HepG2 (cell line): Measurements from ENCODE around the gene USP19. TPM values are rescaled to one million over a fixed set of nuclear protein-coding genes. Genes with fewer than 3 reads are reported as not detected.

Source experiments
- ARID2 ChIP-seq: sonication (generic); formaldehyde crosslinking; IDR thresholded peaks from 2 replicates; pipeline ENCODE4 v1.8.1; 2022; ENCODE audit warnings: mild to moderate bottlenecking, missing genetic modification reagents, borderline replicate concordance
- CBX5 ChIP-seq: sonication (generic); formaldehyde crosslinking; IDR thresholded peaks from 2 replicates; pipeline ENCODE4 v1.4.0; 2020; ENCODE audit warnings: missing genetic modification reagents, borderline replicate concordance
- CREBL2 ChIP-seq: sonication (generic); formaldehyde crosslinking; IDR thresholded peaks from 2 replicates; pipeline ENCODE4 v1.8.1; 2023; ENCODE audit warnings: missing genetic modification reagents, mild to moderate bottlenecking, borderline replicate concordance
- HNRNPH1 ChIP-seq: fragments of 200-400 bp; formaldehyde crosslinking; optimal IDR thresholded peaks from 2 replicates; pipeline ENCODE3; 2017; ENCODE audit warnings: mild to moderate bottlenecking, low read depth, low read length
- KDM5A ChIP-seq: fragments of 200-600 bp; sonication (generic); IDR thresholded peaks from 2 replicates; pipeline ENCODE4 v1.7.0; 2018; ENCODE audit warnings: antibody characterized with exemption, mild to moderate bottlenecking, low read length, borderline replicate concordance
- KIAA2018 ChIP-seq: sonication (generic); formaldehyde crosslinking; IDR thresholded peaks from 2 replicates; pipeline ENCODE4 v1.5.0; 2020; ENCODE audit warnings: mild to moderate bottlenecking, missing genetic modification reagents, borderline replicate concordance
- MIER2 ChIP-seq: IDR thresholded peaks from 2 replicates; pipeline ENCODE4 v1.6.1; 2016; ENCODE audit warnings: missing biosample characterization, missing genetic modification reagents
- NAIF1 ChIP-seq: sonication (generic); formaldehyde crosslinking; IDR thresholded peaks from 2 replicates; pipeline ENCODE4 v1.5.0; 2020; ENCODE audit warnings: mild to moderate bottlenecking, missing genetic modification reagents, borderline replicate concordance
- TEAD2 ChIP-seq: sonication (generic); formaldehyde crosslinking; IDR thresholded peaks from 2 replicates; pipeline ENCODE4 v1.9.0; 2021; ENCODE audit warnings: missing genetic modification reagents
- ZBTB7A ChIP-seq: sonication (generic); formaldehyde crosslinking; IDR thresholded peaks from 2 replicates; pipeline ENCODE4 v1.8.0; 2022; ENCODE audit warnings: mild to moderate bottlenecking, missing genetic modification reagents
- polyA plus RNA-seq, 8 experiments: library from polyadenylated mRNA; depleted of rRNA in 3 of 8; stranded (reverse) in 7 of 8; unstranded in 1 of 8; fragments of >200 nt; fragmentation: Illumina TruSeq in 4 of 8; extraction: Trizol in 4 of 8; gene quantifications; 2 replicates each; pipeline versions ENCODE4 v1.2.1 to v1.2.3, GENCODE V29; 2011 to 2016; ENCODE audit warnings: low read depth in 4 of 8, missing spikeins in 1 of 8, mixed read lengths in 1 of 8; ENCODE audit not compliant: insufficient read depth in 1 of 8
- total RNA-seq, 5 experiments: library from RNA; depleted of rRNA; stranded (reverse); fragments of >200 nt; fragmentation: Illumina TruSeq; extraction: Trizol; gene quantifications; 2 replicates each; pipeline ENCODE4 v1.2.3, GENCODE V29; 2016; ENCODE audit warnings: low read depth in 1 of 5
- TF ChIP-seq, protein P1 (sequence below): sonication (generic); formaldehyde crosslinking; IDR thresholded peaks from 2 replicates; pipeline ENCODE4 v1.4.0; 2020; ENCODE audit warnings: missing genetic modification reagents
- TF ChIP-seq, protein P2 (sequence below): sonication (generic); formaldehyde crosslinking; IDR thresholded peaks from 2 replicates; pipeline ENCODE4 v1.8.0; 2022; ENCODE audit warnings: missing genetic modification reagents, mild to moderate bottlenecking, inconsistent platforms, borderline replicate concordance

USP19 gene
- total and polyA plus RNA-seq, 2 of the 13 experiments (the other 11 are each of a cell fraction or from before 2014, with no cell fraction given) = 28.3 to 31.7 TPM

- TF ChIP-seq KIAA2018 (CRISPR knock-in tag) (no peak), CREBL2 (CRISPR knock-in tag) (no peak), KDM5A (no peak), MIER2 (no peak), ARID2 (CRISPR knock-in tag) (no peak), CBX5 (CRISPR knock-in tag) (no peak), TEAD2 (CRISPR knock-in tag) (no peak), HNRNPH1 (no peak), NAIF1 (CRISPR knock-in tag) (no peak), ZBTB7A (CRISPR knock-in tag) (no peak)
- TF ChIP-seq, protein P1, sequence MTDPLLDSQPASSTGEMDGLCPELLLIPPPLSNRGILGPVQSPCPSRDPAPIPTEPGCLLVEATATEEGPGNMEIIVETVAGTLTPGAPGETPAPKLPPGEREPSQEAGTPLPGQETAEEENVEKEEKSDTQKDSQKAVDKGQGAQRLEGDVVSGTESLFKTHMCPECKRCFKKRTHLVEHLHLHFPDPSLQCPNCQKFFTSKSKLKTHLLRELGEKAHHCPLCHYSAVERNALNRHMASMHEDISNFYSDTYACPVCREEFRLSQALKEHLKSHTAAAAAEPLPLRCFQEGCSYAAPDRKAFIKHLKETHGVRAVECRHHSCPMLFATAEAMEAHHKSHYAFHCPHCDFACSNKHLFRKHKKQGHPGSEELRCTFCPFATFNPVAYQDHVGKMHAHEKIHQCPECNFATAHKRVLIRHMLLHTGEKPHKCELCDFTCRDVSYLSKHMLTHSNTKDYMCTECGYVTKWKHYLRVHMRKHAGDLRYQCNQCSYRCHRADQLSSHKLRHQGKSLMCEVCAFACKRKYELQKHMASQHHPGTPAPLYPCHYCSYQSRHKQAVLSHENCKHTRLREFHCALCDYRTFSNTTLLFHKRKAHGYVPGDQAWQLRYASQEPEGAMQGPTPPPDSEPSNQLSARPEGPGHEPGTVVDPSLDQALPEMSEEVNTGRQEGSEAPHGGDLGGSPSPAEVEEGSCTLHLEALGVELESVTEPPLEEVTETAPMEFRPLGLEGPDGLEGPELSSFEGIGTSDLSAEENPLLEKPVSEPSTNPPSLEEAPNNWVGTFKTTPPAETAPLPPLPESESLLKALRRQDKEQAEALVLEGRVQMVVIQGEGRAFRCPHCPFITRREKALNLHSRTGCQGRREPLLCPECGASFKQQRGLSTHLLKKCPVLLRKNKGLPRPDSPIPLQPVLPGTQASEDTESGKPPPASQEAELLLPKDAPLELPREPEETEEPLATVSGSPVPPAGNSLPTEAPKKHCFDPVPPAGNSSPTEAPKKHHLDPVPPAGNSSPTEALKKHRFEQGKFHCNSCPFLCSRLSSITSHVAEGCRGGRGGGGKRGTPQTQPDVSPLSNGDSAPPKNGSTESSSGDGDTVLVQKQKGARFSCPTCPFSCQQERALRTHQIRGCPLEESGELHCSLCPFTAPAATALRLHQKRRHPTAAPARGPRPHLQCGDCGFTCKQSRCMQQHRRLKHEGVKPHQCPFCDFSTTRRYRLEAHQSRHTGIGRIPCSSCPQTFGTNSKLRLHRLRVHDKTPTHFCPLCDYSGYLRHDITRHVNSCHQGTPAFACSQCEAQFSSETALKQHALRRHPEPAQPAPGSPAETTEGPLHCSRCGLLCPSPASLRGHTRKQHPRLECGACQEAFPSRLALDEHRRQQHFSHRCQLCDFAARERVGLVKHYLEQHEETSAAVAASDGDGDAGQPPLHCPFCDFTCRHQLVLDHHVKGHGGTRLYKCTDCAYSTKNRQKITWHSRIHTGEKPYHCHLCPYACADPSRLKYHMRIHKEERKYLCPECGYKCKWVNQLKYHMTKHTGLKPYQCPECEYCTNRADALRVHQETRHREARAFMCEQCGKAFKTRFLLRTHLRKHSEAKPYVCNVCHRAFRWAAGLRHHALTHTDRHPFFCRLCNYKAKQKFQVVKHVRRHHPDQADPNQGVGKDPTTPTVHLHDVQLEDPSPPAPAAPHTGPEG (CRISPR knock-in tag) = no peak
- TF ChIP-seq, protein P2, sequence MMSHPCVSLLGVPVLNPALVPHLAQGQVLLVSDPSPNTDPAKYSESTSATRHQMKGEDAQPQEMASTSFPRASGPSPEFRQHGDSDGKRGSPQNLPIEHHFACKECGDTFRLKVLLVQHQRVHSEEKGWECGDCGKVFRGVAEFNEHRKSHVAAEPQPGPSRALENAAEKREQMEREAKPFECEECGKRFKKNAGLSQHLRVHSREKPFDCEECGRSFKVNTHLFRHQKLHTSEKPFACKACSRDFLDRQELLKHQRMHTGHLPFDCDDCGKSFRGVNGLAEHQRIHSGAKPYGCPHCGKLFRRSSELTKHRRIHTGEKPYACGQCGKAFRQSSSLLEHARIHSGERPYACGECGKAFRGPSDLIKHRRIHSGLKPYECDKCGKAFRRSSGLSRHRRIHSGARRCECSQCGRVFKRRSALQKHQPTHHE = no peak
Observed at GRCh38 chr3:49123687-49124086, 3.1 kb upstream of the USP19 start (continued).
